Hepatocyte (in vitro differentiated cells): Measurements from ENCODE around the gene ROR1. TPM values are rescaled to one million over a fixed set of nuclear protein-coding genes. Genes with fewer than 3 reads are reported as not detected.

Experiments
- DNase-seq: peaks from one replicate; pipeline ENCODE4 v3.0.0-alpha.2; 2016; ENCODE audit warnings: low spot score
- H2AFZ ChIP-seq: fragments of 200-600 bp; sonication (generic); 2 replicates; pipeline ENCODE4 v1.6.0; 2016; ENCODE audit warnings: antibody characterized with exemption, mild to moderate bottlenecking
- H3K27ac ChIP-seq: fragments of 200-600 bp; sonication (generic); 2 replicates; pipeline ENCODE4 v1.5.1; 2016; ENCODE audit warnings: mild to moderate bottlenecking
- H3K27me3 ChIP-seq: fragments of 200-600 bp; sonication (generic); 2 replicates; pipeline ENCODE4 v1.6.1; 2016
- H3K36me3 ChIP-seq: fragments of 200-600 bp; sonication (generic); replicated peaks from 2 replicates; pipeline ENCODE4 v1.5.1; 2016; ENCODE audit warnings: low read depth; ENCODE audit not compliant: insufficient read depth
- H3K4me1 ChIP-seq: fragments of 200-600 bp; sonication (generic); 2 replicates; pipeline ENCODE4 v1.5.1; 2016; ENCODE audit warnings: mild to moderate bottlenecking, moderate library complexity; ENCODE audit not compliant: insufficient read depth
- H3K4me2 ChIP-seq: fragments of 200-600 bp; sonication (generic); 2 replicates; pipeline ENCODE4 v1.6.0; 2016
- H3K4me3 ChIP-seq: fragments of 200-600 bp; sonication (generic); 2 replicates; pipeline ENCODE4 v1.5.1; 2016; ENCODE audit warnings: mild to moderate bottlenecking
- H3K79me2 ChIP-seq: fragments of 200-600 bp; sonication (generic); 2 replicates; pipeline ENCODE4 v1.6.0; 2017; ENCODE audit warnings: mild to moderate bottlenecking
- H3K9me2 ChIP-seq: fragments of 200-600 bp; sonication (generic); replicated peaks from 2 replicates; pipeline ENCODE4 v1.6.0; 2017; ENCODE audit warnings: mild to moderate bottlenecking; ENCODE audit not compliant: insufficient read depth
- H3K9me3 ChIP-seq: fragments of 200-600 bp; sonication (generic); 2 replicates; pipeline ENCODE4 v1.5.1; 2016; ENCODE audit warnings: low read depth, mild to moderate bottlenecking
- H4K20me1 ChIP-seq: fragments of 200-600 bp; sonication (generic); 2 replicates; pipeline ENCODE4 v1.6.0; 2016; ENCODE audit warnings: mild to moderate bottlenecking; ENCODE audit not compliant: insufficient read depth, poor library complexity, severe bottlenecking
- EZH2 ChIP-seq: fragments of 200-600 bp; sonication (generic); IDR thresholded peaks from 2 replicates; pipeline ENCODE4 v1.6.1; 2016; ENCODE audit warnings: antibody characterized with exemption, mild to moderate bottlenecking, borderline replicate concordance
- EZH2phosphoT487 ChIP-seq: fragments of 200-600 bp; sonication (generic); IDR thresholded peaks from one replicate; pipeline ENCODE4 v1.6.1; 2018; ENCODE audit warnings: antibody characterized with exemption, mild to moderate bottlenecking, low read depth, moderate library complexity; ENCODE audit not compliant: unreplicated experiment, severe bottlenecking
- WGBS: methylation state at CpG from one replicate; pipeline ENCODE4 v1.1.6; 2016; ENCODE audit warnings: low lambda C conversion rate; ENCODE audit errors: missing lambda C conversion rate; 5-methylcytosine and 5-hydroxymethylcytosine counted together
- polyA plus RNA-seq: library from polyadenylated mRNA; unstranded; fragments of >200 nt; fragmentation: Nextera tagmentation; extraction: Ambion mirVana; gene quantifications from 2 replicates; pipeline ENCODE4 v1.2.1, GENCODE V29; 2016
- total RNA-seq: library from RNA; depleted of rRNA; stranded (reverse); fragments of >200 nt; gene quantifications from 2 replicates; pipeline ENCODE4 v1.2.3, GENCODE V29; 2014
- TF ChIP-seq, protein P1 (sequence below): fragments of 200-600 bp; sonication (generic); IDR thresholded peaks from 2 replicates; pipeline ENCODE4 v1.5.1; 2016; ENCODE audit warnings: antibody characterized with exemption, mild to moderate bottlenecking; ENCODE audit not compliant: poor library complexity

Gene ROR1
- total and polyA plus RNA-seq, 2 experiments from 2014 or later, result 16.4 to 27.7 TPM

GRCh38 chr1:63945943-63946342, 172.1 kb downstream of the ROR1 start:
- Histone ChIP-seq H3K9me2 (no peaks in the 10 kb centered on the region), H3K79me2 (peaks cover 11% of the 10 kb centered on the region), H3K27ac (no peak overlapping the region), H3K9me3 (no peaks in the 10 kb centered on the region), H3K4me1 (no peaks in the 10 kb centered on the region), H3K4me2 (no peak overlapping the region), H3K4me3 (no peak overlapping the region), H2AFZ (no peak overlapping the region), H3K27me3 (no peaks in the 10 kb centered on the region), H3K36me3 (no peaks in the 10 kb centered on the region), H4K20me1 (no peaks in the 10 kb centered on the region)
- DNase-seq, result no peak
- 96% methylated on average over 1 of the region's 1 CpG for WGBS
- TF ChIP-seq EZH2 (no peak), EZH2phosphoT487 (no peak)
- TF ChIP-seq, protein P1, sequence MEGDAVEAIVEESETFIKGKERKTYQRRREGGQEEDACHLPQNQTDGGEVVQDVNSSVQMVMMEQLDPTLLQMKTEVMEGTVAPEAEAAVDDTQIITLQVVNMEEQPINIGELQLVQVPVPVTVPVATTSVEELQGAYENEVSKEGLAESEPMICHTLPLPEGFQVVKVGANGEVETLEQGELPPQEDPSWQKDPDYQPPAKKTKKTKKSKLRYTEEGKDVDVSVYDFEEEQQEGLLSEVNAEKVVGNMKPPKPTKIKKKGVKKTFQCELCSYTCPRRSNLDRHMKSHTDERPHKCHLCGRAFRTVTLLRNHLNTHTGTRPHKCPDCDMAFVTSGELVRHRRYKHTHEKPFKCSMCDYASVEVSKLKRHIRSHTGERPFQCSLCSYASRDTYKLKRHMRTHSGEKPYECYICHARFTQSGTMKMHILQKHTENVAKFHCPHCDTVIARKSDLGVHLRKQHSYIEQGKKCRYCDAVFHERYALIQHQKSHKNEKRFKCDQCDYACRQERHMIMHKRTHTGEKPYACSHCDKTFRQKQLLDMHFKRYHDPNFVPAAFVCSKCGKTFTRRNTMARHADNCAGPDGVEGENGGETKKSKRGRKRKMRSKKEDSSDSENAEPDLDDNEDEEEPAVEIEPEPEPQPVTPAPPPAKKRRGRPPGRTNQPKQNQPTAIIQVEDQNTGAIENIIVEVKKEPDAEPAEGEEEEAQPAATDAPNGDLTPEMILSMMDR, result no peak

- no peaks in the 10 kb centered on the region for H3K4me1 ChIP-seq
Observed at GRCh38 chr1:63946866-63947491, 173.2 kb downstream of the ROR1 start.

GRCh38 chr1:63947904-63948303, 174.1 kb downstream of the ROR1 start:
- WGBS, result 91% methylated on average over 3 of the region's 3 CpGs
- peaks cover 10% of the 10 kb centered on the region for H3K79me2 ChIP-seq
- no peaks in the 10 kb centered on the region for H4K20me1 ChIP-seq
- no peaks in the 10 kb centered on the region for H3K4me1 ChIP-seq
- TF ChIP-seq EZH2phosphoT487 (no peak), EZH2 (no peak)
- TF ChIP-seq, protein P1, result no peak
- DNase-seq, result no peak
- H3K4me3 ChIP-seq, result no peak overlapping the region
- H3K4me2 ChIP-seq, result no peak overlapping the region
- H2AFZ ChIP-seq, result no peak overlapping the region
- no peak overlapping the region for H3K27ac ChIP-seq
- no peaks in the 10 kb centered on the region for H3K36me3 ChIP-seq
- no peaks in the 10 kb centered on the region for H3K9me3 ChIP-seq
- H3K27me3 ChIP-seq, result no peaks in the 10 kb centered on the region
- H3K9me2 ChIP-seq, result no peaks in the 10 kb centered on the region

More at GRCh38 chr1:63946866-63947491, 173.2 kb downstream of the ROR1 start:
- no peaks in the 10 kb centered on the region for H3K9me2 ChIP-seq
- peaks cover 10% of the 10 kb centered on the region for H3K79me2 ChIP-seq
- no peak for DNase-seq
- H4K20me1 ChIP-seq, result no peaks in the 10 kb centered on the region
- H3K4me2 ChIP-seq, result no peak overlapping the region
- no peaks in the 10 kb centered on the region for H3K36me3 ChIP-seq
- H2AFZ ChIP-seq, result no peak overlapping the region
- H3K4me3 ChIP-seq, result no peak overlapping the region
- WGBS, result 76% methylated on average over 11 of the region's 11 CpGs
- H3K27me3 ChIP-seq, result no peaks in the 10 kb centered on the region
- TF ChIP-seq EZH2, result no peak
- TF ChIP-seq, protein P1, result no peak
- TF ChIP-seq EZH2phosphoT487, result no peak
- no peaks in the 10 kb centered on the region for H3K9me3 ChIP-seq
- H3K27ac ChIP-seq, result no peak overlapping the region

DNA sequence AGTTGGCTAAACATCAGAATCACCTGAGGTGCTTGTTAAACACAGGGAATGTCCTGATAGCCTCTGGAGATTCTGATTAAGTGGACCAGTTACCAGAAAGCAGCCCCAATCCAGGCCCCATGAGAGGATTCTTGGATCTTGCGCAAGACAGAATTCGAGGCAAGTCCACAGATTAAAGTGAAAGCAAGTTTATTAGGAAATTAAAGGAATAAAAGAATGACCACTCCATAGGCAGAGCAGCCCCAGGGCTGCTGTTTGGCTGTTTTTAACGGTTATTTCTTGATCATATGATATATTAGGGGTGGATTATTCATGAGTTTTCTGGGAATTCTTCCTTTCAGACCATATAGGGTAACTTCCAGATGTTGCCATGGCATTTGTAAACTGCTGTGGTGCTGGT, 176.2 kb downstream of the ROR1 start:
- TF ChIP-seq, protein P1, result no peak
- TF ChIP-seq EZH2phosphoT487, result no peak
- no peak for TF ChIP-seq EZH2
- H3K36me3 ChIP-seq, result no peaks in the 10 kb centered on the region
- DNase-seq, result no peak
- H3K4me3 ChIP-seq, result no peak overlapping the region
- H3K9me3 ChIP-seq, result no peaks in the 10 kb centered on the region
- WGBS, result 71% methylated on average over 3 of the region's 3 CpGs
- no peaks in the 10 kb centered on the region for H3K9me2 ChIP-seq
- no peak overlapping the region for H3K27ac ChIP-seq
- peaks cover 10% of the 10 kb centered on the region for H3K79me2 ChIP-seq
- H2AFZ ChIP-seq, result no peak overlapping the region
- peak overlapping the region; percentile 25 for H3K4me2 ChIP-seq
- no peaks in the 10 kb centered on the region for H4K20me1 ChIP-seq
- H3K27me3 ChIP-seq, result no peaks in the 10 kb centered on the region
- H3K4me1 ChIP-seq, result no peaks in the 10 kb centered on the region
